ENCODE results near the gene SOX4.

DNA sequence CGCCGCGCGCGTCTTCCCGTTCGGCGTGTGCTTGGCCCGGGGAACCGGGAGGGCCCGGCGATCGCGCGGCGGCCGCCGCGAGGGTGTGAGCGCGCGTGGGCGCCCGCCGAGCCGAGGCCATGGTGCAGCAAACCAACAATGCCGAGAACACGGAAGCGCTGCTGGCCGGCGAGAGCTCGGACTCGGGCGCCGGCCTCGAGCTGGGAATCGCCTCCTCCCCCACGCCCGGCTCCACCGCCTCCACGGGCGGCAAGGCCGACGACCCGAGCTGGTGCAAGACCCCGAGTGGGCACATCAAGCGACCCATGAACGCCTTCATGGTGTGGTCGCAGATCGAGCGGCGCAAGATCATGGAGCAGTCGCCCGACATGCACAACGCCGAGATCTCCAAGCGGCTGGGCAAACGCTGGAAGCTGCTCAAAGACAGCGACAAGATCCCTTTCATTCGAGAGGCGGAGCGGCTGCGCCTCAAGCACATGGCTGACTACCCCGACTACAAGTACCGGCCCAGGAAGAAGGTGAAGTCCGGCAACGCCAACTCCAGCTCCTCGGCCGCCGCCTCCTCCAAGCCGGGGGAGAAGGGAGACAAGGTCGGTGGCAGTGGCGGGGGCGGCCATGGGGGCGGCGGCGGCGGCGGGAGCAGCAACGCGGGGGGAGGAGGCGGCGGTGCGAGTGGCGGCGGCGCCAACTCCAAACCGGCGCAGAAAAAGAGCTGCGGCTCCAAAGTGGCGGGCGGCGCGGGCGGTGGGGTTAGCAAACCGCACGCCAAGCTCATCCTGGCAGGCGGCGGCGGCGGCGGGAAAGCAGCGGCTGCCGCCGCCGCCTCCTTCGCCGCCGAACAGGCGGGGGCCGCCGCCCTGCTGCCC is 1.1 kb downstream of the SOX4 start:
- TF ChIP-seq, protein P1, sequence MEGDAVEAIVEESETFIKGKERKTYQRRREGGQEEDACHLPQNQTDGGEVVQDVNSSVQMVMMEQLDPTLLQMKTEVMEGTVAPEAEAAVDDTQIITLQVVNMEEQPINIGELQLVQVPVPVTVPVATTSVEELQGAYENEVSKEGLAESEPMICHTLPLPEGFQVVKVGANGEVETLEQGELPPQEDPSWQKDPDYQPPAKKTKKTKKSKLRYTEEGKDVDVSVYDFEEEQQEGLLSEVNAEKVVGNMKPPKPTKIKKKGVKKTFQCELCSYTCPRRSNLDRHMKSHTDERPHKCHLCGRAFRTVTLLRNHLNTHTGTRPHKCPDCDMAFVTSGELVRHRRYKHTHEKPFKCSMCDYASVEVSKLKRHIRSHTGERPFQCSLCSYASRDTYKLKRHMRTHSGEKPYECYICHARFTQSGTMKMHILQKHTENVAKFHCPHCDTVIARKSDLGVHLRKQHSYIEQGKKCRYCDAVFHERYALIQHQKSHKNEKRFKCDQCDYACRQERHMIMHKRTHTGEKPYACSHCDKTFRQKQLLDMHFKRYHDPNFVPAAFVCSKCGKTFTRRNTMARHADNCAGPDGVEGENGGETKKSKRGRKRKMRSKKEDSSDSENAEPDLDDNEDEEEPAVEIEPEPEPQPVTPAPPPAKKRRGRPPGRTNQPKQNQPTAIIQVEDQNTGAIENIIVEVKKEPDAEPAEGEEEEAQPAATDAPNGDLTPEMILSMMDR (IDR thresholded peaks at IDR 0.05): no peak
- peak; percentile 42 for TF ChIP-seq POLR2A (IDR thresholded peaks at IDR 0.05)

All from right lobe of liver (tissue), 4 donors.